ENCODE measurements around the gene RHOBTB1. TPM values are rescaled to one million over a fixed set of nuclear protein-coding genes. Genes with fewer than 3 reads are reported as not detected.

The RHOBTB1 gene
- total RNA-seq, 1 experiment from 2014 or later: 0.77 TPM

- H3K4me3 ChIP-seq (ENCODE audit: low read depth in 2 of 2, low read length in 2 of 2): no peak overlapping the region
- H3K36me3 ChIP-seq (ENCODE audit: control insufficient read depth, insufficient read depth, low read length): no peaks in the 10 kb centered on the region
- H3K27me3 ChIP-seq (ENCODE audit: control insufficient read depth, insufficient read depth, low read length): no peaks in the 10 kb centered on the region
- ChIA-PET POLR2A (no interaction called here), CTCF (no interaction called here)
- DNase-seq (ENCODE audit: low read depth, low spot score) (no peak), ATAC-seq (no peak)
- no peaks in the 10 kb centered on the region for H3K4me1 ChIP-seq (ENCODE audit: control insufficient read depth, insufficient read depth, low read length)
- no TSS peak for BruUV-seq (replicated peaks)
- TF ChIP-seq POLR2AphosphoS5 (IDR thresholded peaks at IDR 0.05; ENCODE audit: low read depth, low read length): no peak
- no peak for TF ChIP-seq REST (IDR thresholded peaks at IDR 0.05; ENCODE audit: insufficient read depth in 1 of 2, low read depth in 2 of 2, low read length in 1 of 2)
- no peak for TF ChIP-seq TCF7L2 (IDR thresholded peaks at IDR 0.05; ENCODE audit: low read depth, low read length)
- TF ChIP-seq CTCF (IDR thresholded peaks at IDR 0.05): no peak
- TF ChIP-seq SIN3A (IDR thresholded peaks at IDR 0.05; ENCODE audit: borderline replicate concordance, insufficient read depth, low read depth, low read length): no peak
- in situ Hi-C loops (cut with HindIII; ENCODE audit: low pct_unique_long_range_greater_than_20kb, low sequenced_read_pairs): no loop called here
- H3K9me3 ChIP-seq (ENCODE audit: control insufficient read depth, insufficient read depth, low read depth, low read length): no peaks in the 10 kb centered on the region
- no peak overlapping the region for H3K27ac ChIP-seq (ENCODE audit: low read length)
- intact Hi-C loops (cut with micrococcal nuclease; ENCODE audit: unreplicated experiment): no loop called here
Measured at GRCh38 chr10:60930237-60930636, 13.7 kb downstream of the RHOBTB1 start.

- in situ Hi-C loops (cut with HindIII; ENCODE audit: low pct_unique_long_range_greater_than_20kb, low sequenced_read_pairs): no loop called here
- H3K4me1 ChIP-seq (ENCODE audit: control insufficient read depth, insufficient read depth, low read length): no peaks in the 10 kb centered on the region
- no peak overlapping the region for H3K4me3 ChIP-seq (ENCODE audit: low read depth in 2 of 2, low read length in 2 of 2)
- DNase-seq (ENCODE audit: low read depth, low spot score) (no peak), ATAC-seq (no peak)
- ChIA-PET CTCF (no interaction called here), POLR2A (no interaction called here)
- H3K27ac ChIP-seq (ENCODE audit: low read length): no peak overlapping the region
- no peaks in the 10 kb centered on the region for H3K36me3 ChIP-seq (ENCODE audit: control insufficient read depth, insufficient read depth, low read length)
- no peaks in the 10 kb centered on the region for H3K27me3 ChIP-seq (ENCODE audit: control insufficient read depth, insufficient read depth, low read length)
- BruUV-seq (replicated peaks): no TSS peak
- no peaks in the 10 kb centered on the region for H3K9me3 ChIP-seq (ENCODE audit: control insufficient read depth, insufficient read depth, low read depth, low read length)
- TF ChIP-seq REST (IDR thresholded peaks at IDR 0.05; ENCODE audit: insufficient read depth in 1 of 2, low read depth in 2 of 2, low read length in 1 of 2) (no peak), TCF7L2 (IDR thresholded peaks at IDR 0.05; ENCODE audit: low read depth, low read length) (no peak)
- intact Hi-C loops (cut with micrococcal nuclease; ENCODE audit: unreplicated experiment): no loop called here
Measured at GRCh38 chr10:60921633-60922032, 22.4 kb downstream of the RHOBTB1 start.

Data from Panc1 (cell line).